Measurements from ENCODE around the gene OLIG1. TPM values are rescaled to one million over a fixed set of nuclear protein-coding genes. Genes with fewer than 3 reads are reported as not detected.

Gene OLIG1
- total and polyA plus RNA-seq, 2 of the 4 experiments (the other 2 are of a cell fraction) = not detected

DNA sequence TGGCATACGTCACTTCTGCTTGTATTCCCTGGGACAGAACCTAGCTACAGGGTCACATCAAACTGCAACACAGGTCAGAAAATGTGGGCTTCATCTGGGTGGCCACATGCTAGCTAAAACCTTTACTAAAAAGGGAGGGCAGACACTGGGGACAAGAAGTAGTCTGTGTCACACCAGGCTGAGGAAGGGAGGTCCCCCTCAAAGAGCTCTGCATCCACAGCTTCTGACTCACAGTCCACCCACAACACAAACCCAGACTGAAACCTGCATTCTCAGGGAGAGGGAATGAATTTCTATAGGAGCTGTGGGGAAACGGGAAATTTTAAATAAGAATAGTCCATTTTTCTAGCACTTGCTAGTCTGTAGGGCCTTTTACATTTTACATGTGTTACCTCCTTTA lies 28.0 kb upstream of the OLIG1 start:
- Histone ChIP-seq H3K56ac (ENCODE audit: extremely low read depth, insufficient read depth, low read length) (no peak overlapping the region), H3K9me3 (ENCODE audit: control insufficient read depth, insufficient read depth, low read length) (no peaks in the 10 kb centered on the region), H3K4me2 (ENCODE audit: low read depth, low read length) (no peak overlapping the region), H3K27me3 (ENCODE audit: control insufficient read depth, insufficient read depth, low read length) (peaks cover 10% of the 10 kb centered on the region; the same call in 1 of the 2 replicates), H2AFZ (replicated peaks; ENCODE audit: low read length, poor library complexity) (no peak overlapping the region), H2BK5ac (ENCODE audit: low read depth, low read length, poor library complexity, severe bottlenecking) (no peak overlapping the region), H3K4me3 (ENCODE audit: insufficient read depth, low read depth, low read length) (no peak overlapping the region), H2AK9ac (replicated peaks; ENCODE audit: low read depth, low read length, poor library complexity) (no peak overlapping the region), H4K20me1 (ENCODE audit: insufficient read depth, low read length) (no peaks in the 10 kb centered on the region), H3K79me1 (ENCODE audit: low read depth in 1 of 2, low read length in 2 of 2) (no peaks in the 10 kb centered on the region), H4K5ac (ENCODE audit: low read depth, low read length) (no peak overlapping the region), H4K8ac (ENCODE audit: low read depth in 2 of 2, low read length in 2 of 2) (no peak overlapping the region), H3K27ac (ENCODE audit: insufficient read depth, low read length) (no peak overlapping the region), H4K91ac (ENCODE audit: insufficient read depth, low read depth, low read length) (no peak overlapping the region), H3K9me1 (ENCODE audit: insufficient read depth, low read length) (0 out of 2 replicates have a peak, but pooled peaks cover 6% of the 10 kb centered on the region), H3K9ac (ENCODE audit: low read depth, low read length) (no peak overlapping the region), H2BK15ac (ENCODE audit: low read depth, low read length) (peak overlapping the region; percentile 35; the same call in 1 of the 3 replicates), H3K18ac (ENCODE audit: low read depth, low read length) (no peak overlapping the region), H3K4me1 (ENCODE audit: control insufficient read depth, insufficient read depth, low read length) (peaks cover 5% of the 10 kb centered on the region; the same call in 1 of the 2 replicates), H2BK120ac (ENCODE audit: low read depth, low read length) (no peak overlapping the region), H3K36me3 (ENCODE audit: control insufficient read depth, insufficient read depth, low read length) (no peaks in the 10 kb centered on the region), H2BK20ac (ENCODE audit: low read depth, low read length) (no peak overlapping the region), H3K23ac (ENCODE audit: low read depth, low read length) (no peak overlapping the region), H3K4ac (ENCODE audit: low read depth, low read length) (no peak overlapping the region), H3K14ac (replicated peaks; ENCODE audit: low read depth, low read length) (0 out of 2 replicates have a peak overlapping the region, but pooled peaks have one; percentile 37), H2AK5ac (ENCODE audit: low read depth, low read length) (peak overlapping the region; percentile 45; the same call in 1 of the 2 replicates)
- intact Hi-C loops (cut with micrococcal nuclease) (no loop called here), dilution Hi-C loops (cut with HindIII; ENCODE audit: low sequenced_read_pairs, unreplicated experiment) (no loop called here), in situ Hi-C loops (cut with MboI; ENCODE audit: low sequenced_read_pairs) (no loop called here)
- TF ChIP-seq, protein P1, sequence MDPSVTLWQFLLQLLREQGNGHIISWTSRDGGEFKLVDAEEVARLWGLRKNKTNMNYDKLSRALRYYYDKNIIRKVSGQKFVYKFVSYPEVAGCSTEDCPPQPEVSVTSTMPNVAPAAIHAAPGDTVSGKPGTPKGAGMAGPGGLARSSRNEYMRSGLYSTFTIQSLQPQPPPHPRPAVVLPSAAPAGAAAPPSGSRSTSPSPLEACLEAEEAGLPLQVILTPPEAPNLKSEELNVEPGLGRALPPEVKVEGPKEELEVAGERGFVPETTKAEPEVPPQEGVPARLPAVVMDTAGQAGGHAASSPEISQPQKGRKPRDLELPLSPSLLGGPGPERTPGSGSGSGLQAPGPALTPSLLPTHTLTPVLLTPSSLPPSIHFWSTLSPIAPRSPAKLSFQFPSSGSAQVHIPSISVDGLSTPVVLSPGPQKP (IDR thresholded peaks at IDR 0.05; ENCODE audit: borderline replicate concordance, low read depth, low read length) = no peak
- TF ChIP-seq RAD21 (IDR thresholded peaks at IDR 0.05; ENCODE audit: low read length) = no peak
- no peak for TF ChIP-seq RFX5 (IDR thresholded peaks at IDR 0.05; ENCODE audit: low read depth, low read length)
- POLR2A ChIA-PET (ENCODE audit: unreplicated experiment) = no interaction called here
- no TSS peak for BruUV-seq (replicated peaks)
- ATAC-seq (ENCODE audit: low read depth) (no peak; the same call in 1 of the 2 replicates), DNase-seq (peak; percentile 52)
- CTCF ChIA-PET = no interaction called here
- WGBS, 2 experiments (ENCODE audit: extremely low coverage in 2 of 2, insufficient read length in 1 of 2) = no CpG with 5 or more reads among the region's 2 CpGs
